Globus pallidus (tissue), 1 donor: ENCODE measurements around the gene CPNE9.

Source experiments
- DNase-seq: peaks from one replicate; pipeline ENCODE4 v3.0.0-alpha.2; 2015; ENCODE audit warnings: low spot score

CPNE9 gene

GRCh38 chr3:9778143-9779074, 74.8 kb downstream of the CPNE9 start:
- DNase-seq = no peak

- DNase-seq = no peak
Observed at GRCh38 chr3:9779075-9779593, 75.5 kb downstream of the CPNE9 start.
